Measurements from ENCODE around the gene IMMP2L.
"Not testable (repeated sequence)": the region's sequence is repeated elsewhere in the genome, so short reads cannot be mapped to it uniquely, and the experiment has no call there.

Gene IMMP2L

GRCh38 chr7:111328487-111328886 lies 233.8 kb downstream of the IMMP2L start:
- DNase-seq, result no peak

GRCh38 chr7:111324776-111325175 lies 237.5 kb downstream of the IMMP2L start:
- DNase-seq, result no peak

DNA sequence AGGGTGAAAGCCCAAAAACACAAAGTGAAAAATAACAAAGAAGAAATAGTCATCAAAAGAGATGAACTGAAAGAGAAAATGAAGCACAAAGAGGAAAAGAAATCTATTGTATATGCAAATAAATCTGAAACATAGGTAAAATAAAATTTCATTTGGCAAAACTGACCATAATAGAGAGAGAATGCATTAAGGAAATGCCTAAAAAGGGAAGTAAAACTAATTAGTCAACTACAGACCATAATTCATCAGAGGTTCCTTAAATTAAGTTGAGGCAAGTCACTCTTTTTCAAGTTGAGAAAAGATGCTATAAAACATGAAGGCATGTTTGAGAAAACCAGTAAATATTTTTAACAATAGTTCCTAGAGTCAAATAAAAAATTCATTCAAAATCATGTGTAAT lies 238.1 kb downstream of the IMMP2L start:
- DNase-seq, result no peak

- not testable (repeated sequence) for DNase-seq
These were observed 238.6 kb downstream of the IMMP2L start for GRCh38 chr7:111323670-111324069.

- no peak for DNase-seq
These were observed 242.2 kb downstream of the IMMP2L start for GRCh38 chr7:111320133-111320532.

GRCh38 chr7:111312966-111313365 lies 249.3 kb downstream of the IMMP2L start:
- DNase-seq, result no peak

GRCh38 chr7:111308691-111309090 lies 253.6 kb downstream of the IMMP2L start:
- DNase-seq, result no peak

DNA sequence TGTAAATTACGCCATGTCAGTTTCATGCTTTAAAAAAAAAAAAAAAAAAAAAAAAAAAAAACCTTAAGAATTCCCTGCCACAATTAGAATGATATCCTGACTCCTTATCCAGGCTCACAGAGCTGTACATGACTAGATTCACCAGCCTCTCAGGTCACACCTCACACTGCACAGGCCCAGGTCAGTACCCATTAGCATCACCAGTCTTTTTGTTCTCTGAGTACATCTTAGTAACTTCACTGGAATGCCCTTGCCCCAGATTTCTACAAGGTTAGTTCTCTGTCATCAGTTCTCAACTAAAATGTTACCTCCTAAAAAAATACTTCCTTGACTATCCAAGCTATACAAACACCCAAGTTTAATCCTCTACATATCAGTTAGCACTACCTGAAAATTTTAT lies 260.4 kb downstream of the IMMP2L start:
- DNase-seq, result no peak

DNA sequence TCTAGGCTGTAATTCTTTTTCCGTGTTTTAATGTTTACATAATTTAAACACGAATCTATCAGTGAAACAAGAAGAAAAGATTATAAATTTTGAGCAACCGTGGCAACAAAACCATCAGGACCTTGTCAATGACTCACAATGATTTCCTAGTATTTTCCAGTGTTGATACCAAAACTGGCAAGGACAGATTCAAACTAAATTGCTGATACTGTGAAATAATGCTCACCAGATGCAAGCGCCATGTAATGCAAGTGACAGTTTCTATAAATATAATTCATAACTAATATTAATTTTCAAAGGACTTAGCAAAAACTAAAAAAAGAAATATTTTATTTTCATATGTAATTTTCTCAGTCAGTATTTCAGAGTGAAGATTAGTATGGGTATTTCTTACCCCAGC lies 267.8 kb downstream of the IMMP2L start:
- no peak for DNase-seq

GRCh38 chr7:111292026-111292470 lies 270.2 kb downstream of the IMMP2L start:
- DNase-seq, result no peak

GRCh38 chr7:111290982-111291381 lies 271.3 kb downstream of the IMMP2L start:
- DNase-seq, result no peak

GRCh38 chr7:111290419-111290818 lies 271.9 kb downstream of the IMMP2L start:
- no peak for DNase-seq

DNA sequence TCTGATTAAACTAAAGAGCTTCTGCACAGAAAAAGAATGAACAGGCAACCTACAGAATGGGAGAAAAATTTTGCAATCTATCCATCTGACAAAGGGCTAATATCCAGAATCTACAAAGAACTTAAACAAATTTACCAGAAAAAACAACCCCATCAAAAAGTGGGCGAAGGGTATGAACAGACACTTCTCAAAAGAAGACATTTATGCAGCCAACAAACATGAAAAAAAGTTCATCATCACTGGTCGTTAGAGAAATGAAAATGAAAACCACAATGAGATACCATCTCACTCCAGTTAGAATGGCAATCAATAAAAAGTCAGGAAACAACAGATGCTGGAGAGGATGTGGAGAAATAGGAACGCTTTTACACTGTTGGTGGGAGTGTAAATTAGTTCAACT lies 273.9 kb downstream of the IMMP2L start:
- DNase-seq, result not testable (repeated sequence)

DNA sequence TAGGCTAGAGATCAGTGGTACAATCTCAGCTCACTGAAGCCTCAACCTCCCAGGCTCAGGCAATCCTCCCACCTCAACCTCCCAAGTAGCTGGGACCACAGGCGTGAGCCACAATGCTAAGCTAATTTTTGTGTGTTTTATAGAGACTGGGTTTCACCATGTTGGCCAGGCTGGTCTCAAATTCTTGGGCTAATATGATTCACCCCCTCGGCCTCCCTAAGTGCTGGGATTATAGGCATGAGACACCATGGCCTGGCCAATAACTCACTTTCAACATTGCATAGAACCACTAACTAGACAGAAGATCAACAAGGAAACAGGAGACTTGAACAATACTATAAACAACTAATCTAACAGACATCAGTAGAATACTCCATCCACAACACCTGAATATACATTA lies 279.7 kb downstream of the IMMP2L start:
- DNase-seq, result no peak

- no peak for DNase-seq
These were observed 287.4 kb downstream of the IMMP2L start for GRCh38 chr7:111274857-111275256.

DNA sequence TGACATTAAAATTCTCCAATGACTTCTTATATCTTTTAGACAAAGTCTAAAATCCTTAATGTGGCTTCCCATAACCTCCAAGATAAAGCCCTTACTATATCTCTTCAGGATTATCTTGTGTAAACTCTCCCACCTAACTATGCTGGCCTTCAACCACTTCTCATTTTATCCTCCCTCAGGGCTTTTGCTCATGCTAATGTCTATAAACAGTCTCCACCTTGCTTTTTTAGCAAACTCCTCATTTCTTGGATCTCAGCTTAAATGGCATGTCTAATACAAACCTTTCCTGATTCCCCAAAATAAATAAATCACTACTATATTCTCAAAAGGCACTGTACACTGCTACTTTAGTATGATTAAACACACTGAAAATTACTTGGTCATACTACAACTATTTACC lies 290.2 kb downstream of the IMMP2L start:
- no peak for DNase-seq

DNA sequence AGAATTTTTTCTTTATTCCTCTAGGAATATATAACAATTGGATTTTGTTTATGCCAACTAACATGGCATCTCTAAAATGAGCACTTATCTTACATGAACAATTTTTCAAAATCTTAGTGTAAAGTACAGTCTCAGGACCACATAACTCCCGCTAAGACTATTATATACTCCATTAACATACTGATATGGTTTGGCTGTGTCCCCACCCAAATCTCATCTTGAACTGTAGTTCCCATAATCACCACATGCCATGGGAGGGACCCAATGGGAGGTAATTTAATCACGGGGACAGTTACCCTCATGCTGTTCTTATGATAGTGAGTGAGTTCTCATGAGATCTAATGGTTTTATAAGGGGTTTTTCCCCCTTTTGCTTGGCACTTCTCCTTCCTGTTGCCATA lies 291.5 kb downstream of the IMMP2L start:
- DNase-seq, result not testable (repeated sequence)

GRCh38 chr7:111268941-111269340 lies 293.4 kb downstream of the IMMP2L start:
- DNase-seq, result no peak

GRCh38 chr7:111266613-111267012 lies 295.7 kb downstream of the IMMP2L start:
- no peak for DNase-seq

- no peak for DNase-seq
These were observed 296.9 kb downstream of the IMMP2L start for GRCh38 chr7:111265394-111265793.

DNA sequence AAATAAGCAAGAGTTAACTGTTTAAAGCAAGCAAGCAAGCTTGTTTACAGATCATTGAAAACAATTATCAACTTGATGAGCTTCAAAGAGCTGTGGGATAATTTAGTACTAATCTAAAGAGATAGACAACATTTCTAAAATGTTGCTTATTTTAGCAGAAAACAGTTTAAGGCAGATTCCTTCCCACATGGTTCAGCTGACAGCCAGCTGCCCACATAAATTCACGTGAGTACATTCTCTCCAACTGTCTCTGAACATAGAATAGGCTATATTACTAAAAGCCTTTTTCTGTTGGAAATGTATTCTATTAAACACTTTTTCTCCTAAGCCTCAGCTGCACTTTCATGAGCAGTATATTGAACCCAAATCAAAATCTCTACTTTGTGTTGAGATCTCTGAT lies 297.3 kb downstream of the IMMP2L start:
- DNase-seq, result no peak

- no peak for DNase-seq
These were observed 298.0 kb downstream of the IMMP2L start for GRCh38 chr7:111264111-111264868.

GRCh38 chr7:111262293-111263116 lies 299.8 kb downstream of the IMMP2L start:
- DNase-seq, result no peak

GRCh38 chr7:111261496-111261895 lies 300.8 kb downstream of the IMMP2L start:
- no peak for DNase-seq
